Stimulated activated CD4-positive, alpha-beta T cell treated with anti-CD3 and anti-CD28 coated beads, Interleukin-12 subunit alpha, Interleukin-12 subunit beta, amount 100 ng/mL, for 24 hours (primary cell): ENCODE data around the gene C1QTNF8.
"Not testable (repeated sequence)": the region's sequence is repeated elsewhere in the genome, so short reads cannot be mapped to it uniquely, and the experiment has no call there.

Experiments used
- DNase-seq, 2 experiments: peaks; one replicate each; pipeline ENCODE4 v3.0.0-alpha.2; 2020; ENCODE audit warnings: low read depth in 2 of 2

C1QTNF8 gene

DNA sequence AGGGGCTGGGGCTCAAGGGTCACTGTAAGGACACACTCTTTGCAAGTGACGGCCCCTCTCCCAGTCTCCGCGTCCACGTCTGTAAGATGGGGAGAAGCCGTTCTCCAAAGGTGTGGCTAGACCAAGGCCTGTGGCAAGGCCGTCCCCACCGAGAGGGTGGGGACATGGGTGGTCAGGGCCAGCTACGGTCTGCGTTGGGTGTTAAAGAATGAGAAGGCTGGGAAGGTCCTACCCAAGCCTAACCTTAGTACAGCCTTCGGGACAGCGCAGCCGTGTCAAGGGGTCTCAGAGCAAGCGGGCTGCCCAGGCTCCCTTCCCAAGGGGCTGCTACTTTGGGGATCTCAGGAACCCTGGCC, 1.9 kb downstream of the C1QTNF8 start:
- no peak for DNase-seq

DNA sequence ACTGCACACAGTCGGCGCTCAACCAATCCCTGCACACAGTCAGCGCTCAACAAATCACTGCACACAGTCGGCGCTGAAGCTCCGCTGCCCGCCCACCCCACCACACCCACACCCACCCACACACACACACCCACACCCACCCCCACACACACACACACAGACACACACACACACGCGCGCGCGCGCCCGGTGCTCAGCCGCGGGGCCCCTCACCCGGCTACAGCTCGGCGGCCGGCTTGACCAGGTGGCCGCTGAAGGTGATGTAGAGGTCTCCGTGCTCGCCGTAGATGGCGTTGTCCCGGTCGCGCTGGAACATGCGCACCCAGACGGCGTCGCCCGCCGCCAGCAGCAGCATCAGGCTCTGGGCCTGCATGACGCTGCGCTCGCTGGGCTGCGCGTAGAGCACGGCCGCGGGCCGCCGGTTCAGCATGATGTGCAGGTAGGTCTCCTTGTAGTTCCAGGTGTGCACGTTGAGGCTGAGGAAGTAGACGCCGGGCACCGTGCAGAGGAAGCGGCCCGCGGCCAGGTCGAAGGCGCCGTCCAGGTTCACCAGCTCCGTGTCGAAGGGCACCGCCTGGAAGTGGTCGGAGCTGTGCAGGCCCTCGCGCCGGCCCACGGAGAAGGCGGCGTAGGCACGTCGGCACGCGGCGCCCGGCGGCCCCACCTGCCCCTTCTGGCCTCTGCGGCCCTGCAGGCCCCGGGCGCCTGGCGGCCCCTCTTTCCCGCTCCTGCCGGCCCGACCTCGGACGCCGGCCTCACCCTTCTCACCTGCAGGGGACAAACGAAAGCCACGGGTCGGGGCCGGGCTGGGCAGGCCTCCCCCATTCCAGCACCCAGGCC, 2.5 kb downstream of the C1QTNF8 start:
- no peak for DNase-seq

DNA sequence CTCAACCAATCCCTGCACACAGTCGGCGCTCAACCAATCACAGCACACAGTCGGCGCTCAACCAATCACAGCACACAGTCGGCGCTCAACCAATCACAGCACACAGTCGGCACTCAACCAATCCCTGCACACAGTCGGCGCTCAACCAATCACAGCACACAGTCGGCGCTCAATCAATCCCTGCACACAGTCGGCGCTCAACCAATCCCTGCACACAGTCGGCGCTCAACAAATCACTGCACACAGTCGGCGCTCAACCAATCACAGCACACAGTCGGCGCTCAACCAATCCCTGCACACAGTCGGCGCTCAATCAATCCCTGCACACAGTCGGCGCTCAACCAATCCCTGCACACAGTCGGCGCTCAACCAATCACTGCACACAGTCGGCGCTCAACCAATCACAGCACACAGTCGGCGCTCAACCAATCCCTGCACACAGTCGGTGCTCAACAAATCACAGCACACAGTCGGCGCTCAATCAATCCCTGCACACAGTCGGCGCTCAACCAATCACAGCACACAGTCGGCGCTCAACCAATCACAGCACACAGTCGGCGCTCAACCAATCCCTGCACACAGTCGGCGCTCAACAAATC, 3.3 kb downstream of the C1QTNF8 start:
- not testable (repeated sequence) for DNase-seq

DNA sequence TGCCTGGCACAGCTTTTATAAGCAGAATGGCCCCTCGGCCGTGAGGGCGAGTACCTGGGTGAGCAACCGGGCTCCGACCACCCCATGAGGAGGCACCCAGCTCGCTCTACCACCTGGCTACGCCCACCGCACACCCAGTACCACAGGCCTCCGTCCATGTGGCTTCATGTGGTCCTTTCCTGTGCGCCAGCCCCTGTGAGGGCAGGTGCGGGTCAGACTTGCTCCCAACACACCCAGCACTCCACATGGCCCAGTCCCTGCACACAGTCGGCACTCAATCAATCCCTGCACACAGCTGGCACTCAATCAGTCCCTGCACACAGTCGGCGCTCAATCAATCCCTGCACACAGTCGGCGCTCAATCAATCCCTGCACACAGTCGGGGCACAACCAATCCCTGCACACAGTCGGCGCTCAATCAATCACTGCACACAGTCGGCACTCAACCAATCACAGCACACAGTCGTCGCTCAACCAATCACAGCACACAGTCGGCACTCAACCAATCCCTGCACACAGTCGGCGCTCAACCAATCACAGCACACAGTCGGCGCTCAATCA, 4.0 kb downstream of the C1QTNF8 start:
- no peak for DNase-seq

DNA sequence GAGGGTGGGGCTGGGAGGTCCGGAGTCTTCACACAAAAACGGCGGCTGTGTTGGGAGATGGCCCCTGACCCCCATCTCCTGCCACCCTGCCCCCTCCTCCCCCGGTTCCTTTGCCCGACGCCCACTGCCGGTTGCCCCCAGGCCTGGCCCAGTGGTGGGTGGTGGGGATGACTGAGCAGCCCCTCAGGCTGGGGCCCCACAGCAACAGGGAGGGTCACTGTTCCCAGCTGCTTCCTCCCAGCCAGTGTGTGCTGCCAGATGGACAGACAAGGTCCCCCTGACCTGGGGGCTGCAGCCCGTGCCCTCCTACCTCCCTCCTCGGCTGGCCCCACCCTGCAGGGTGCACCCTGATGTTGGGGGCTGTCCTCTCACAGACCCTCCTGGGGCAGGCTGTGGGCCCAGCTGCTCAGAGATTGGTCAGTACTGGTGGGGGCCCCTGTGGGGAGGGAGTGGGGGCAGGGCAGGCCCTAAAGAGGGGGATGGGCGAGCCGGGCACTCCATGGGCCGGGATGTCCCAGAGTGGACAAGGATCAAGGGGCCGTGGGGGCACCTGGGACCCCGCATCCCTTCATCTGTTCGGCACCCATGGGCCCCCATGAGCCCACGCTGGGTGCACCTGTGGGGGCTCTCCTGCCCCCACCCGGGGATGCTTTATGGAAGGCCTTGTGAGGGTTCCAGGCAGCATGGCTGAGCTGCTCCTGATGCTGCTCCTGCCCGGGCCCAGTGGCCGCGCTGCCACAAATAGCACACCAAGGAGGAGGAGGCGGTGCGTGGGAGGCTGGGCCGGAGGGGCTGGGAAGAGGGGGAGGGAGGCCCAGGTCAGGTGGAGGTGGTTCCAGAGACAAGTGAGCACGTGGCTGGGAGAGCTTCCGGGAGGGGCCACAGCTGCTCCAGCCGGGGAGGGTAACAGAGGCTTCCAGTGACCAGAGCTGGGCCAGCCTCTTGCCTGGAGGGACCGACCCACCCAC, 5.1 kb downstream of the C1QTNF8 start:
- DNase-seq, result no peak

DNA sequence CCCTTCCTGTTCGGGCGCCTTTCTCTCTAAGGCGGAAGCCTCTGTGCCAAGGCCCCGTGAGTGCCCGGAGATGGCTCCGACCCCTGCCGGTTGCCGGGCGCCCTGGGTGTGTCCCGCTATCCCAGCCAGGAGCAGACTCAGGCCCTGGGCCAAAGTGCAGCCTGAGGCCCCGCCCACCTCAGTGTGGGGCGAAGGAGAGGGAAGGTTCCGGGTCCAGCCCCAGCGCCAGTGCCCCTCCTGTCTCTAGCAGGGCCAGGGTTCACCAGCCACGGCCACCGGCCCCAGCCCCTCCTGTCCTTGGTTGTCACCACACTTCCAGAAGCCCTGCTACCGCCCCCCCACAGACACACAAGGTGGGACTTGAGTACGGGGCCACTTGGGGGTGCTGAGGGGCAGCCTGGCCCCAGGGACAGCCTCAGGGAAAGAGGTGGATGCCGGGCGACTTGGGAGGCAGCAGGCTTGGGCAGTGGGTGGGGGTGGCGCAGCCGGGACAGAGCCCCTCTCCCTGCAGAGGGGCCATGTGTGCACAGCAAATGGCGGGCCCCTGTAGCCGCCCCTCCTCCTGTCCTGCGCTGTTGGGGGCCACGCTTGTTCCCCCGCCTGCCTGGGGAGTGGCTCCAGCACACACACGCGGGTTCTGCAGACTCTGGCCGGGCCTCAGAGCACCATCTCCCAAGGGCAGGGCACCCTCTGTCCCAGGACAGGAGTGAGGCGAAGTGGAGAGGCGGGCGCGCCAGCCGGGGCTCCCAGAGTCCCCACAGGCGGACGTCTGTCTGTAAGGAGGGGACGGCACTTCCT, 6.0 kb downstream of the C1QTNF8 start:
- DNase-seq, result no peak

DNA sequence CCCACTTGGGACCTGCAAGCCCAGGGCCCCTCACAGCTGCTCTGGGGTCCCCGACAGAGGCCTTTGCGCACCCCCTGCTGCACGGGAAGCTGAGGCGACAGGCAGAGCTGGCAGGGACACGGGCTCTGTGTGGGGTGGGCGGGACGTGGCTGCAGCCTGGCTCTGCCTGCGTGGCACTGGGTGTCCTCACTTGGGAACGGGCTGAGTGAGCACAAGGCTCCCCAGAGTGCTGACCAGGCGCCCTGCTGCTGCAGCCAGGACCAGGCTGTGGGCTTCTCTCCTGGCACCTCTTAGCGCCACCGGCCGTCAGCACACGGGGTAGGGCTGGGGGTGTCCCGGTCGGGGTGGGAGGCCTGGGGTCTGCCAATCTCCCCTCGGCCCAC, 6.6 kb downstream of the C1QTNF8 start:
- no peak for DNase-seq

DNA sequence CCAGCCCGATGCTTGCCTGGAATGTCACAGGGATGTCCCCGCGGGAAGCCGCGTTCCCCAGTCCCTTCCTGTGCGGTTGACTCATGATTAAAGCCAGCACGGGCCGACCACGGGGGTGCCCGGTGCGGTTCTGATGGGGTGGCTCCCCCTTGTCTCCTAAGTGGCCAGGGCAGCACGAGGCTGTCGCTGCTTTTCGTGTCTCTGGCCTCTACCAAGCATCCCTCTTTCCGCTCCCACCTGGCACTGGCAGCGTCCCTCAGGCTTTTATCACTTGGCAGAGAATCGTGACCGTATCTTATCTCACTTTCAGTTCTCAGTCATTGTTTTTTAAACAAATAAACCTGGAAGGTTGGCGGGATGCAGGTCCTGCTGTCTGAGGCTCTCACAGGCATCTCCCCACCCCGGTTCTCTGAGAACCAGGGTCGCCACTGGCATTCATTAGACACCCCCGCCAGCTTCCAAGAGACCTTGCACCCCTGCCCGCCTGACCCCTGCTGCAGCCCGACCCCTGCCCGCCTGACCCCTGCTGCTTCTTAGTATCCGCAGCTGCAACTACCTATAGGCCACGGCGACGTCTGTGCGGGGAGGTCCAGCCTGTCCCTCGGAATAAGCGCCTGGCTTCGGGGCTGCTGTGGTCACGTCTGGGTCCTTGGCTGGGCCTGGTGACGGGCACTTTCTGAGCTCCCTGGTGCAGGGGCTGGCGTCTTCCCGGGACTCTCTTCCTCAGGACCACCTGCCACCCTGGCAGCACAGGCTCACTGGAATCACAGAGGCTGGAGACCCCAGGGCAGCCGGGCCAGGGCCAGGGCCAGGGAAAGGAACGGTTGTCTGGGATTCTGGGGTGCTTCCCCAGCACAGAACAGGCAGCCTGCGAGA, 7.5 kb downstream of the C1QTNF8 start:
- no peak for DNase-seq

DNA sequence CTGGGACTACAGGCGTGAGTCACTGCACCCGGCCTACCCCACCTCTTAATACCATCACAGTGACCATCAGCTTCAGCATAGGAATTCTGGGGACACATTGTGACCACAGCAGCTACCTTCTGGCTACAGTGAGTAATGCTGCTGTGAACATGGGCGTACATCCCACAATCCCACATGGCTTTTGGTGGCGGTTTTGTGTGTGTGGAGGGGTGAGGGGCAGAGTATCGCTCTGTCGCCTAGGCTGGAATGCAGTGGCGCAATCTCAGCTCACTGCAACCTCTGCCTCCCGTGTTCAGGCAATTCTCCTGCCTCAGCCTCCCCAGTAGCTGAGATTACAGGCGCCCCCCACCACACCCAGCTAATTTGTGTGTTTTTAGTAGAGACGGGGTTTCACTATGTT, 9.6 kb downstream of the C1QTNF8 start:
- not testable (repeated sequence) for DNase-seq

DNA sequence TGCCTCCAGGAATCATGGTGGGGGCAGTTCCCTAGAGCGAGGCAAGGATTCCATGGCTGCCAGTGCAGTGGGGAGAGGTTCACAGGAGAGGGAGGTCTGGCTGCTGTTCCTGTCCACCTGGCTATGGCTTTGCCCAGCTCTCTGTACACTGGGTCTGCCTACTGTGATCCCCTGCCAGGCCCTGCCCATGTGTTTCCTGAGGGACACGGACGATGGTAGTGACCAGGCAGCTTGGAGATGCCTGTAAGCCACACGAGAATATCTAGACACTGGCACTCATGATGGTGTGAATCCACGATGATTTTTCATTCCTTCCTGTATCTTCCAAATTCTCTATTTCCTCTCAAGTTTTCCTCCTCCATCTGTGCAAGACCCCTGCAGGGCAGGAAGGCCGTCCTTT, 11.1 kb downstream of the C1QTNF8 start:
- DNase-seq, result no peak

DNA sequence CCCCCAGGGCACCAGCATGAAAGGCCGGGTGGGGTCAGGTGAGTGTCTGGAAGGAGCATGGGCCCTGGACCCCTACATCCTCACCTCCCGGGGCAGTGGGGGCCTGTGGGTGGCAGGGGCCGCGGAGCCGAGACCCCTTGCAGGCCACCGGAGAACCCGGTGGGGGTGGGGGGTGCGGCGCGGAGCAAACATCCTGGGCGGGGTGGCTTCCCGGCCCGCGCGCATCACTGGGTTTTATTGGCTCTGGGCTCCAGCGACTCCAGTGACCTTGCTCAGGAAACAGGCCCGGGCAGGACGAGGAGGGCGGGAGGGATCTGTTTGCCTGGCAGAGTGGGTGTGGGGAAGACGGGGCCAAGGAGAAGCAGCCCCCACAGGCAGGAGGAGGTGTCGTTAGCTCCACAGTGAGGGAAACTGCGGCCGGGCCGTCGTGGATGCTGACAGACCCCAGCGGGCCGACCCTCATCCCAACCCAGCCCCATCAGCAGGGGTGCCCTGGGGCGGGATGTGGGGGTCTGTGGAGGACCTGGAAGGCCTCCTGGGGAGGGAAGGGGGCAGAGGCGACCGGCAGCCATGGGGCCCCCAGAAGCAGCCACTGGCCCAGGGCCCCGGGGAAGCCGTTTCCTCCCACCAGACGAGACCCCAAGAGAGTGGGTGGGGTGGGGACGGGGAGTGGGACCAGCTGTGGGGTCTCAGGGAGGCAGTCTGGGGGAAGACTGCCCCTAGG, 12.9 kb downstream of the C1QTNF8 start:
- no peak for DNase-seq

DNA sequence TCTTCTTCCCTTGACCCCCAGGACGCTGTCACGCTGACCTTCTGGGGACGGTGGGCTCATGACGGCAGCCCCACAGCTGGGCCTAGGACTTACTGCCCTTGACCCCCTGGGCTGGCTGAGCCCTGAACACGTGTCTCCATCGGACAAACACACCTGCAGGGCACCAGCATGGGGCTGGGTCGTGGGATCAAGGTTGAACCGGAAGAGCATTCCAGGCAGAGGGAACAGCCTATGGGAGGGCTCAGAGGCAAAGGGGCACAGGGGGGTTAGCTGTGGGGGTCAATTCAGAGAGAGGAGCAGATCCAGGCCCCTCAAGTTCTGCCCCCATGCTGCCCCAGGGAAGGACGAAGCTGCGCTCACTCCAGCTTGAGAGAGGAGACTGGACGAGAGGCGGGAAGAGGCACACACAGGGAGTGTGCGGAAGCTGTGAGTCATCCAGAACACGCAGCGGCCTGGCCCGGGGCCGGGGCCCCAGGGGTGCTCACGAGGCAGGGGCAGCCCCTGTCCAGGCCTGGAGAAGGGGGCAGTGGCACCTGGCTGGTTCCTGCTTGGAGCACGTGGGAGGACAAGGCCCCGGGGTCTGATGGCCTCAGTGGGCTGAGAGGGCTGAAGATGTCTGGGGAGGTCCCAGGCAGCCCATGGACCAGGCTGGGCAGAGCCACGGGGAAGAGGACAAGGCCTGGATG, 13.6 kb downstream of the C1QTNF8 start:
- no peak for DNase-seq

DNA sequence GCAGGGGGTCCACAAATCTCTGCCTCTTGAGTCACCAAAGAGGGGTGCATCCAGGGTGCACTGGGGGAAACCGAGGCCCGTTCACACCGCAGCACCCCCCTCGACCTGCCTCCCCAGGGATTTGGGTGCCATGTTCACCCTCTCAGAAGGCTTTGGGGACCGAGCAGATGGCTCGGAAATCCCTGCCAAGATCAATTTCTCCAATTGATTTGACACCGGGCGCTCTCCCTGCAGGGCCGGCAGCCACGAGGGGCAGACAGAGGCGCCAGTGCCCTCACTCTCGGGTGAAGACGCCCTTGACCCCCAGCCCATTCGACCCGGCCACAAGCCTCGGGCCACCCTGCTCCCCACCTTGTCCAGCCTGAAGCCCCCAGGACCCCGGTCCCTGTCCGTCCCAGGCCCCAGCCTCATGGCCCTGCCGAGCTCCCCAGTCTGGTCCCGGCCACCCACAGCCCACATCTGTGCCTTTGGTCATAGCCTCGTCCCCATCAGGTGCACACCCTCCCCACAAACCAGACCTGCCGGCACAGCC, 14.2 kb downstream of the C1QTNF8 start:
- no peak for DNase-seq

DNA sequence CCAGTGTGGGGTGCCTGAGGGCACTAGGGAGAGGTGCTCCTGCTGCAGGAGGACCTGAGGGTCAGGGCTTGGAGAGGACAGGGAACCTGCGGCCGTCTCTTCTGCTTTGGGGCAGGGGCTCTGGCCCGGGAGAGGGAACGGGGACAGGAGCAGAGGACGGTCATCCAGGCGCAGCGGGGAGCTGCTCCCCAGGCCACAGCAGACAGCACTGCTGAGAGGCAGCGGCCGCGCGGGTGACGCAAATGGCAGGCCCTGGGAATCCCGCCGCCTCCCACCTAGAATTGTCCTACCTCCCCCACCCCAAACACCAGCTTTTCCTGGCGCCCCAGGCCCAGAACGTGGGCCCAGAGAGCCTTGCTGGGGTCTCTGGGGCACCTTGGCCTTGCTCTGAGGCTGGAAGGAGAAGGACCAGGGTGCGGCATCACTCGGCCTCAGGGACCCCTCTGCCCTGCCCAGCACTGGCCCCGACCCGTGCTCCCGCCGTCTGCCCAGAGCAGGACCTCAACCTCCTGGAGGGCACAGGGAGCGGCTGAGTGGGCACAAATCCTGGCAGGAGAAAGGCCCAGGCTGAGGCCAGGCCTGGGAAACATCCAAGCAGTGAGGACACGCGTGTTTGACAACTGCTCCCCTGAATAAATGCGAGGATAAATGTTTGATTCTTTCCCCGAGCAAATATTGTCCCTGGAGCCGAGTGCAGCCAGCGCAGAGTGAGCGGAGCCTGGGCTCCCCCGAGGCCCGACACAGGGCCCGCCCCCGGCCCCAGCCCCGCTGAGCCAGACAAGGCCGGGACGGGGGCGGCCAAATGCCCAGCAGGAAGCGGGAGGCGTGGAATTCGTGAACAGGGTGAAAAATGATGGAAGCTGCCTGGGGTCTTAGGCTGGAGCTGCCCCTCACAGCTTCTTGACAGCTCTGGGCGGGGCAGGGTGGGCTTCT, 15.0 kb downstream of the C1QTNF8 start:
- no peak for DNase-seq

DNA sequence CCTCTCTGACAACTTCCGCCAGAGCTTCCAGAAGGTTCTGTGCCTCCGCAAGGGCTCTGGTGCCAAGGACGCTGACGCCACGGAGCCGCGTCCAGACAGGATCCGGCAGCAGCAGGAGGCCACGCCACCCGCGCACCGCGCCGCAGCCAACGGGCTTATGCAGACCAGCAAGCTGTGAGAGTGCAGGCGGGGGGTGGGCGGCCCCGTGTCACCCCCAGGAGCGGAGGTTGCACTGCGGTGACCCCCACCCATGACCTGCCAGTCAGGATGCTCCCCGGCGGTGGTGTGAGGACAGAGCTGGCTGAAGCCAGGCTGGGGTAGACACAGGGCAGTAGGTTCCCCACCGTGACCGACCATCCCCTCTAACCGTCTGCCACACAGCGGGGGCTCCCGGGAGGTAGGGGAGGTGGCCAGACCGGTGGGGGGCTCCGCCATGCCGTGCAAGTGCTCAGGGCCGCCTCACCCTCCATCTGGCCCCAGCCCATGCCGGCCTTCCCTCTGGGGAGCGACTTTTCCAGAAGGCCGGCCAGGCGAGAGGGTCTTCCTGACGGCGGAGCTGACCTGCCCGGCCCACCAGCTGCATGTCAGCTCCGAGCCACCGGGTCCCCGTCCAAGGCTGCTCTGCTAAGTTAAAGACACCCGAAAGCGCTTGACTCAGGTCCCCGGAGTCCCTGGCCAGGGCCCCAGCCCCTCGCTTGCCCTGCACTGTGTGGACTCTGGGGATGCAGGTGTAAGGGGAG, 16.1 kb downstream of the C1QTNF8 start:
- DNase-seq, result no peak

DNA sequence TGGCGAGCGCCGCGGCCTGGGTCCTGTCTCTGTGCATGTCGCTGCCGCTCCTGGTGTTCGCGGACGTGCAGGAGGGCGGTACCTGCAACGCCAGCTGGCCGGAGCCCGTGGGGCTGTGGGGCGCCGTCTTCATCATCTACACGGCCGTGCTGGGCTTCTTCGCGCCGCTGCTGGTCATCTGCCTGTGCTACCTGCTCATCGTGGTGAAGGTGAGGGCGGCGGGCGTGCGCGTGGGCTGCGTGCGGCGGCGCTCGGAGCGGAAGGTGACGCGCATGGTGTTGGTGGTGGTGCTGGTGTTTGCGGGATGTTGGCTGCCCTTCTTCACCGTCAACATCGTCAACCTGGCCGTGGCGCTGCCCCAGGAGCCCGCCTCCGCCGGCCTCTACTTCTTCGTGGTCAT, 16.7 kb downstream of the C1QTNF8 start:
- DNase-seq, result no peak

DNA sequence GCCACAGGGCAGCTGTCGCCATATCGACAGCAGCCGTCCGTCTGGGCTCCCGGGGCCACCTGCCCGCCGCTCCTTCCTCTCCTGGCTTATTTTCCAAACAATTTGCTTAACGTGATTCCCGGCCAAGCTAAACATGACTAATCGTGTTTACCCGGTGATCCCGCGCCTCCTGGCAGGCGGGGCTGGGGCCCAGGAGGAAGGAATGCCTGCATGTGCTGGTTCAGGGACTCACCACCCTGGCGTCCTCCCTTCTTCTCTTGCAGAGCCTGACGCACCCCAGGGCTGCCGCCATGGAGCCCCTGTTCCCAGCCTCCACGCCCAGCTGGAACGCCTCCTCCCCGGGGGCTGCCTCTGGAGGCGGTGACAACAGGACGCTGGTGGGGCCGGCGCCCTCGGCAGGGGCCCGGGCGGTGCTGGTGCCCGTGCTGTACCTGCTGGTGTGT, 17.4 kb downstream of the C1QTNF8 start:
- DNase-seq, result no peak
